Measurements from ENCODE around the gene TTC33.
A peak's percentile ranks its signal among the peaks of the same experiment; 100 is the strongest.
"Not testable (repeated sequence)": the region's sequence is repeated elsewhere in the genome, so short reads cannot be mapped to it uniquely, and the experiment has no call there.

Gene TTC33

DNA sequence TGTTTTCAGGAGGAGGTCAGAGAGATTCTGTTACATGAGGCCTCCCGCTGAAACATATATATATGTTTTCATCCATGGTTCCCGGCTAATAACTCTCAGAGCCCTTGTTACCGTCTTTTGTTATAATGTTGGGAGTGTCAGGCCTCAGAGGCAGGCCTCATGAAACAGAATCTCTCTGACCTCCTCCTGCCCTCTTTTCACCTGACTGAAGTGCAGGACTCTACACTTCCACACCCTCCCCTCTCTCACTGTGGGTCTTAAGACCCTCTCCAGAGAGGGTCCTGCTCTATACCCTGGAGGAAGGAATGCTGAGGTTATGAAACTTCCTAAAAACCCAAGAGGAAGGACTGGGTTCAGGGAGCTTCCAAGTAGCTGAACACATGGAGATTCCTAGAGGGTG, 104.6 kb downstream of the TTC33 start:
- DNase-seq, result no peak

DNA sequence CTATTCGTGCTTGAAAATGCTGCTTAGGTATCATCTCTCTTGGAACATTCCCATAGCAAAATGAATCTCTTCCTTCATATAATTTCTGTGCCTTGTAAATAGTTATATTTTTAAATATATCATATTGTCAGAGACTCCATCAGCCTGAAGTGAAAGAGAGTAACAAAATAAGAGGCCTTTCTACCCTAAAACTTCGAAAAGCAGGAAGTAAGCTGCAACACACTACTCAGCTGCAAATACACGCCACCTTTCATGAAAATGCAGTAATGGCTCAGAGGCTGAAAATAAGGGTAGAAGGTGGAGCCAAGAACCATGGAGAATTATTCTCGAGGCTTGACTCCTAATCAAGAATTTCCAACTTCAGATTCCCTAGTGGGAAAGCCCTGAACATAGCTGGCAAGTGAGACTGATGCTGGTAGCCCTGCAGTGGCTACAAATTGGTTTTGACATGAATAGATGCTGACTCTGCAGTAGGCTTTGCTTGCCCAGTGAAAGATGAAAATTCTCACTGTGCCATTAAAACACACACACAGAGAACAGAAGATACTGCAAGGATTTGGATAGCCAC, 106.2 kb downstream of the TTC33 start:
- DNase-seq, result no peak

DNA sequence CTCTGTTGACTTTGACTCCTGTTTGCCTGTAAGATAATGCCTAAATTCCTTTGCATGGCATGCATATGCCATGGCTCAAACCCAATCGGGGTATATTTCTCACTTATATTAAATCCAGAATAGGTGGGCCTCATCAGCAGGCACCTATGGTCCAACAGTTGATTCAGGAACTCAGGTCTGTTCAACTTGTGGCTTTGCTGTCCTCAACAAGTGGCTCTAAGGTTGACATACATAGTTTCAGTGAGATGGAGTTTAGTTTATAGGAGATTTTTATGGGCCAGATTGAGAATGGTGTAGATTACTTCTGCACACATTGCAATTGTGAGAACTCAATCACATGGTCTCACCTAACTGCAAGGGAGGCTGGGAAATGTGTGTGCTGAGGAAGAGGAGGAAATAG, 107.6 kb downstream of the TTC33 start:
- no peak for DNase-seq

DNA sequence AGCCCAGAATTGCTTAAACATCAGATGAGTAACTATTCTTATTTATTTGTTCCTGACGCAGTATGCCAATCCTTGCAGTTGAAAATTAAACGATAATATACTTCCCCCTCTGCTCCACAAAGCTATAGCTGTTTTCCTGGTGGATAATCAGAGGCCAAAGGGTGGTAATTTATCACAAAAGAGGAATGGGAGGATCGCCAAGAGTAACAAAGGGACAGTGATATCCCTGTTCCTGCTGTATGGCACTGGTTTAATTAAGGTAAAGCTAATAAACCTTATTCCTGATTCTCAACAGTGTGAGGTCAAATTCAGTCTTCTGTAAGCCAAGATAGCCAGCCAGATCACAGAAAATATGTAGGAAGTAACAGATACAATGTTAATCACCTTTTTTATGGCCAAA, 109.5 kb downstream of the TTC33 start:
- DNase-seq, result no peak

DNA sequence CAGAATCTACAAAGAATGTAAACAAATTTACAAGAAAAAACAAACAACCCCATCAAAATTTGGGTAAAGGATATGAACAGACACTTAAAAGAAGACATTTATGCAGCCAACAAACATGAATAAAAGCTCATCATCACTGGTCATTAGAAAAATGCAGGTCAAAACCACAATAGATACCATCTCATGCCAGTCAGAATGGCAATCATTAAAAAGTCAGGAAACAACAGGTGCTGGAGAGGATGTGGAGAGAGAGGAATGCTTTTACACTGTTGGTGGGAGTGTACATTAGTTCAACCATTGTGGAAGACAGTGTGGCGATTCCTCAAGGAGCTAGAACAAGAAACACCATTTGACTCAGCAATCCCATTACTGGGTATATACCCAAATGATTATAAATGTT, 116.2 kb downstream of the TTC33 start:
- not testable (repeated sequence) for DNase-seq

DNA sequence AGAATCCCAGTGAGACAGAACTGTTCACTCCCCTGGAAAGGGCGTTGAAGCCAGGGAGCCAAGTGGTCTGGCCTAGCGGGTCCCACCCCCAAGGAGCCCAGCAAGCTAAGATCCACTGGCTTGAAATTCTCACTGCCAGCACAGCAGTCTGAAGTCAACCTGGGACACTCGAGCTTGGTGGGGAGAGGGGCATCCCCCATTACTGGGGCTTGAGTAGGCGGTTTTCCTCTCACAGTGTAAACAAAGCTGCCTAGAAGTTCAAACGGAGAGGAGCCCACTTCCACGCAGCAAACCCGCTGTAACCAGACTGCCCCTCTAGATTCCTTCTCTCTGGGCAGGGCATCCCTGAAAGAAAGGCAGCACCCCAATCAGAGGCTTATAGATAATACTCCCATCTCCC, 121.2 kb downstream of the TTC33 start:
- no peak for DNase-seq

DNA sequence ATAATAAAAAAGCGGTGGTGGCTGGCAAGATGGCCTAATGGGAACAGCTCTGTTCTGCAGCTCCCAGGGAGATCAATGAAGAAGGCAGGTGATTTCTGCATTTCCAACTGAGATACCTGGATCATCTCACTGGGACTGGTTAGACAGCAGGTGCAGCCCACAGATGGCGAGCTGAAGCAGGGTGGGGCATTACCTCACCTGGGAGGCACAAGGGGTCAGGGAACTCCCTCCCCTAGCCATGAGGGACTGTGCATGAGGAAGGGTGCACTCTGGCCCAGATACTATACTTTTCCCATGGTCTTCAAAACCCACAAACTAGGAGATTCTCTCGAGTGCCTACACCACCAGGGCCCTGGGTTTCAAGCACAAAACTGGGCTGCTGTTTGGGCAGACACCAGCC, 121.6 kb downstream of the TTC33 start:
- no peak for DNase-seq

DNA sequence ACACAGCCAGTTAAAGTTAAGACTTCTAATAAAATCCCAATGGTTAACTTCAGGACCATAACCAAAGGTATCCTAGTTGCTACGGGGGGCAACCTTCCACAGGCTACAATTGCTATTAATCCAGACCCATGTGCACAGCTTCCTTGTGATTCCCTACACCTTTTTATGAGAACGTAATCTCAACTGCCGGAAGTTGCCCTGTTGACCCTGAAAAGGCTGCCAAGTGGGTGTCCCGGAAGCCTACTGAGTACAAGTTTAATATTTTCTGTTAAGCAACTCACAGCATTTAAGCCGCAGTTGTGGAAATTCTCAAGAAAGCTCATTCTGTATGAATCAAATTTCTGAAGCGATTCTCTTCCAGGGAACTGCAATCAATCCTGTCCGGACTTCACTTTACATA, 124.5 kb downstream of the TTC33 start:
- DNase-seq, result no peak

DNA sequence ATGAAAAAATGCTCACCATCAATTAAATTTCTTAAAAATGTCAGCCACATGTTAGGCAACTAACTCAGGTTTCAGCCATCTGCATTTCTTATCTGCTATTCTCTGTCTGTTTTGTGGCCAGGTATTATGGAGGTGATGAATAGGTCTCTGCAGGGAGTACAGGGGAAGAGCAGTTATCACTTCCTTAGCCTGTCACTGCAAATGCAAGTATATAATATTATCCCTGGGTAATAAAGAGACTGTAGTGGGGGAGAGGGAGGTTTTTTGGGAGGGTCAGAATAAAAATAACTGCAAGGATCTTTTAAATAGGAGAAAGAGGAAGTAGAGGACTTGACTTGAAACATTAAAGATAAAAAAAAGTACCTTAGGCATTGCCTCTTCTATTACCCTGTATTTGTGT, 125.6 kb downstream of the TTC33 start:
- no peak for DNase-seq

DNA sequence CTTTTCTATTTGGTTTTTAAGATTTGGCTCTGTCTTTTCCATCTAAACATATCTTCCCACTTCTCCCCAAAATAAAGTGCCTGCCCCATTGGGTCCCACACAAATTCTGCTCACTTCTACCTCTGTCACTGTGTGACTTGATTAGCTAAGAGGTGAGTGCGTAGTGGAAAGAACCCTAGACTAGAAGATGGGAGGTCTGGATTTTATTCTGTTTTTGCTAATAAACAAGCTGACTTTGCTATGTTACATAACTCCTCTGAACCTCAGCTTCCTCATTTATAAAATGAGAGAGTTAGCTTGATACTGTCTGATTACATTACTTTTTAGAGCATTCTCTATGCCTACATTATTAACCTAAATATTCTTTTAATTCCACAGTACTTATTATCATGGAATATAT, 127.4 kb downstream of the TTC33 start:
- no peak for DNase-seq

DNA sequence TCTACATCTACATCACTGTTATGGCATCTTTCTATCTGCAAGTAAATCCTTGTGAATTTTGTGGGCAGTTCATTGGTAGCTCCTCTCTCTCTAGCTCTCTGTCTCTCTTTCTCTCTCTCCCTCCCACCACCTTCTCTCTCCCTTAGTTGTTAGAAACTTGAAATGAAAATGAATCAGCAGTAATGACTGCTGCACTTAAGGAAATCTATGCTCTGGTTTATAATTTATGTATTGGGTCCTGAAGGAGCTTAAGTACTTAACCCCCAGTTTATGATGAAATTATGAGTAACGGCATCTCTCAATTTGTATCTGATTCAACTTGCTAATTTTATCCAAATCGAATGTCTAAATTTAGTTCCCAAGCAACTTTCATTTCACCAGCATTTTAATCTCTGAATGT, 128.1 kb downstream of the TTC33 start:
- peak; percentile 55 for DNase-seq

DNA sequence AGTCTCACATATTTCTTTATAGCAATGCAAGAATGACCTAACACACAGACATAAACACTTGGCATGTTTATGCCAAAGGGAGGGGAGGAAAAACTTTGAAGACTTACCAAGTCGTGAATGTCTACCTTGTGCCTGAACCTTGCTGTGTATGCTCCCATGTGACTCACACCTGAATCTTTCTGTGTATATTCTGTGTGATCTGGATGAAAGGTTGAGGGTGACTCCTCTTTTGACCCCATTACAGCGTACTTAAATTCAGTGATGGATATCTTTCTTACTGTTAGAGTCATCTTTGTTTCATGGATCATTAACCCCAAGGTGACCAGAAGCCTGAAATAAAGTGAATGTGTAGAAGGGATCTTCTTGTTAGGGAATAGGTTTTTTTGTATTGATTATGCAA, 129.0 kb downstream of the TTC33 start:
- no peak for DNase-seq

DNA sequence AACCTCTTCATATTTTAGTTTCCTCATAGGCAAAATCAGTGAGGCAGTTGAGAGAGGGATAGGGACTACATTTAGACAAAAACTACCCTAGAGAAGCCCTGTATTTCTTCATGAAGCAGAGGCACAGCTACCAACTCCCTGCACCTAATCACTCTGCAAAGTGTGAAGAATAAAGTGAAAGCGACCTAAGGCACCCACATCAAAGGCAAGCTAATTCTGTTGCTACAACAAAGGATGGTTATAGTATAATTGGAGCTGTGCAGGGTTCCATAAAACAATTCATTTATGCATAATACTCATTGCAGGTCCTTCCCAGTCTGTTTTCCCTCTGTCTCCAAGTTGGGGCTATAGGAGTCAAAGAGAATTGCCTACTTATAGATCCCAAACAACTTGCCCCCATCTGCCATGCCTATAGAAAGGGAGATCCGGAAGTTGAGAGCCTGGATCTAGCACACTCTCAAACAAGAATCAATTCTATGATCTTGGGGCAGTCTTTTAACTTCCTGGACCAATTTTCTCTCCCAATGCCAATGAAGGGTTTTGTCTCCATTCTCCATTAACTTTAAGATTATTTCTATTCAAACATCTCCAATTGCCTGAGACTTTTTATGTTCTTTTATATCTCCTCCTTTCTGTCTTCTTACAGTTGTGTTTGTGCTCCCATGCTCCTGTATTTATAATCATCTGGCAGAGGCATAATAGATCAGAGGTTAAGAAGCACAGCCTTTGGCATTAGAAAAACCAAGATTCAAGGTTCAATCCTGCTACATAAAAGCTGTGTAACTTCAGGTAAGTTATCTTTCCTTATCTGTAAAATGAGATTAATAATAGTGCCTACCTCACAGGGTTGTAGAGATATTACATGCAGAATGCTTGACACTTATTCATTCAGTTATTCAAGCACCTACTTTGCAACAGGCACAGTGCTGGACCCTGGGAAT, 132.0 kb downstream of the TTC33 start:
- no peak for DNase-seq

DNA sequence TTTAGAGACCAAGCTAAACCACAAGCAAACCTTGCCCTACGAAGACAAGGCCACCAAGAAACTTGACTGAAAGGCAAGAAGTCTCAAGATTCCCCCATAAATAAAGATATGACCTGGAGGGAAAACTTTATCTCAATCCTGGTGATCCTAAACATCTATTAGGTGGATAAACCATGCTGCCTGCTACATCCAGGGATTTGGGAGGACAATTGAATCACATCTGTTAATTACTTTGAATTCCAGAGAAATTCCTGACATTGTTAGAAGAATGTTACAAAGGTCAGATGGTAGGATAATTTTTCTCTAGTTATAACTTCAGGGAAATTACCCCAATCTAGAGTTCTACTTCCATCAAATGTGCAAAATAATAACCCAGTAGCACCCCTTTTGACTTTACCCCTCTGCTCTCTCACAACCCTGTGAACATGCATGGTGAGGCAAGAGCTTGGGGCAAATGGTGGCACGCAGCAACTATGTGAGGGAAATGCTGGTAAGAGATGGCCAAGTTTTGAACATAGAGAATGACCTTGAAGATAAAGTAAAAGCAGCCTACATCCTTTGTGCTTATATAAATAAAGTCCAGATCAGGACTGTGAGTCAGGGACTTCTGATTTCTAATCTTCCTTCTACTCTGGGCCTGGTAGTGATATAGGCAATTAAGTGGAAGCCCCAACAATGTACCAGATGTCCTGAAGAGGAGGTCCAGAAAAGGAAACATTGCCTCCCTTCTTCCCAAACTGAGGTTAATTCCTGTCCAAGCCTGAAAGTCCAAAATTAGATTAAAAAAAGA, 133.1 kb downstream of the TTC33 start:
- DNase-seq, result no peak

DNA sequence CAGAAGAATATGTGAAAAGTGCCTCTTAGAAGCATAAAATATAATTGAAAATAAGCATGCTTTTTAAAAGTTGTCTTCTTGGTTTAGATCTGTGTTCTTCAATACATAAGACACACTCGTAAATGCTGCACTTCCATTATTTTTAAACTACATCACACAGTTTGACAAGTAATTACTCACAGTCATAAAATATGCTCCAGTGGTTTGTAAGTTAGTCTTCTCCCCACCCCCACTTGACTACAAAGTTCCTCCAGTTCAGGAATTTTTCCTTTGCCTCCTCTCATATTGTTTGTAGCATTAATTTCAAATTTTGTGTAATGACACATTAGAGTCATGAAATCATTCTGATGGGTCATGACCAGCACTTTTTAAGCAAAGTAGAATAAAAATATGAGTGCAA, 136.3 kb downstream of the TTC33 start:
- DNase-seq, result peak; percentile 50

DNA sequence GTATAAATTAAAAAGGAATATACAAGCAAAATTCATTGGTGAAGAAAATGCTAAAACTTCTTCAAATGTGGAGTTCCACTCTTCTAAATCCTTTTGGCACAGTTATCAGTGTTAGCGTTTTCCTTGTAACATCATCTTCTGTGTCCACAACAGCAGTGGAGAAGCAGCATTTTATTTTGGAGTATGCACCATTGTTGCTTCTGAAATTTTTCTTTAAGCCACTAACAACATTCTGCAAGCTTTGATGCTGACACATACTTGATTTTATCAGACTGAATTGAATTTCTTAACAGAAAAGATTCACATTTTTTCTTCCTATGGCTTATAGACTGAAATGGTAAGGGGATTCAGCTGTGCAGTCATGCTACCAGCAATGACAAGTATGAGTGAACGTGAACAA, 136.8 kb downstream of the TTC33 start:
- peak; percentile 27 for DNase-seq

DNA sequence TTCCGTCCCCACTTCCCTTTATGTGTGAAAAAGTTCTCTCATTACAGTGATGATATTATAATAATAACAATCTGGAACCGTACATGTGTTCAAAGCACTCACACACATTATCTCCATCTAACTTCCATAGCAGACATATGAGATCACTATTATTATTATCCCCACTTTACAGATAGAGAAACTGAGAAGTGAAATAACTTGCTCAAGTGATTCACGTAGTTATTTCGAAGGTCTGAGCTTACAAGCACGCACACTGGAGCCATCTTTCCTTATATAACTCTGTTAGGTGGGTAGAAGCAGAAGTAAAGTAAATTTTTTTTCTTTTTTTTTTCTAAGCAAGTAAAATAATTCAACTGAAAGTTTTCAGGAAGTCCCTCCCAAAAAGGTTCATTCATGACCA, 139.0 kb downstream of the TTC33 start:
- DNase-seq, result no peak

DNA sequence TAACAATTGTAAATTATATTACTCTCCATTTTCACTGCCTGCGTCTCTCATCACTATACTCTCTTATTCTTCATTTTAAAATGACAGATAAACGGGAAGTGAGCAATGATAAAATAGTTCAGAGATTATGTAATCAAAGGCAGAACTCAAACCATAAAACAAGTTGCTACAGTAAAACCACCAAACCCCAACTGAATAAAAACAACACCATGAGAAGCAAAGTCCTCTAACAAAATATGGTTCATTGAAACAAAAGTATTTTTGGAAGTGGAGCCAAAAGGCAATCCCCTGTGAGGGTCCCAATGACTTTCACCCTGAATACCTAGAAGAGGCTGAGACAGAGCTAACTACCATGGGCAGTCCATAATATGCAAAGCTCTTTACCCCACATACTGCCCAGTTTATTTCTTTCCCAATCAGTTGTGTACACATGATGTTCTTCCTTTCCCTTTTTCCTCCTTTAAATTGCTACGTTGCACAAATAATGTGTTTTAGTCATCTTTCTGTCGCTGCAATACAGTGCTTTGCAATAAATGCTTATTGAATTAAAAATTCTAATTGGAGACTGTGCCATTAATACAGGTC, 140.1 kb downstream of the TTC33 start:
- DNase-seq, result peak; percentile 17

DNA sequence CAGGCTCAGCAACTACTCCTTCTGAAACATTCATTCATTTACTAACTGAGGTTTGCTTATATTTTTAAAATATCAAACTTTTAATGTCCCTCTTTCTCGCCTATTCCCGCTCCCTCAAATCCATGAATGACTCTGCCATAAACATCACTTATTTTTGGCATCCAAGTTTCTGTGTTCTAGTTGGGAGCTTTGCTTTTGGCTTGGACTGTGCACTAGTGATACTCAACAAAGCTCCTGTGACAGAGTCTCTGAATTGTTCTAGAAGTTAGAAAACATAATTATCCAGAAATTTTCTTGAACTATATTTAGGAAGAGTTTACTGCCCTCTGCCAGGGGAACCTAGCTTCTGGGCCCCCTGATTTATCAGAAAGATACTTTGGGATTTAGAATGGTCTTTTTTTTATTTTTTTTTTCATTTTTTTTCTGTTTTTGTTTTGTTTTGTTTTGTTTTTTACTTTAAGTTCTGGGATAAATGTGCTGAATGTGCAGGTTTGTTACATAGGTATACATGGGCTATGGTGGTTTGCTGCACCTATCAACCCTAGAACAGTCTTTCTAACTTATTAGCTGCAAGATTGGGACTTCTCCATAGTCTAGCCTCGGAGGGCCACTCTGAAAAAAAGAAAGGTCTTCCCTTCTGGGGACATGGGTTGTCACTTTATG, 140.7 kb downstream of the TTC33 start:
- DNase-seq, result no peak

DNA sequence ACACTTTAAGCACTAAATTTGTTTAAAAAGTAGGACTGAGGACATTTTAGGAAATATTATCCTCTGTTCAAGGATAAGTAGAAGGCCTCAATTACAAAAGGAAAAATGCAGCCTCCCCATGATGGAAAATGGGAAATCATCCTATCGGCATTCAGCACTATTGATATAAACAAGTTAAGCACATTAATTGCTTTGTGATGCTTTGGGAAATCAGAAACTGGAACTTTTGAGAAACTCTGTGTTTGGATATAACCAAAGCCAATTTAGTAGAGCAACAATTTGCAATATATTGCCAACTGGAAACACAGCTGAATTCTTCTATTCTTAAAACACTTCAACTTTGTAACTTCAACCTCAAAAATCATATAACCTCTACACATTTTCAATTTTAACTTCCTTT, 141.3 kb downstream of the TTC33 start:
- DNase-seq, result no peak

DNA sequence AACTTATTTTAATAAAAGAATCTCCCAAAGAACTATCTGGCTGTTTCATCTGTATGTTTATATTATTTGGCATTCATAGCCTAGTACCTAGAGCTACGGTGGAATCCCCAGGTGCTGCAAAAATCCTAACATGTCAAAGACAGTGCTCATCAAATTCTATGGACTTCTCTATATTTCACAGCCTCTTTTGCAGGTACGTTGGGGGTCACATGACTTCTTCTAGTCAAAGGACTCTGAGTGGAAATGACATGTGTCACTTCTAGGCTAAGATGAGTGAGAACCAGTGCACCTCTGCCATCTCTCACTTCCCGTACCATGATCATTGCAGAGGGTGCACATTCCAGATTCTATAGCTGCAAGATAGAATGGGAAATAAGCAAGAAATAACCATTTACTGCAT, 148.6 kb downstream of the TTC33 start:
- DNase-seq, result no peak

DNA sequence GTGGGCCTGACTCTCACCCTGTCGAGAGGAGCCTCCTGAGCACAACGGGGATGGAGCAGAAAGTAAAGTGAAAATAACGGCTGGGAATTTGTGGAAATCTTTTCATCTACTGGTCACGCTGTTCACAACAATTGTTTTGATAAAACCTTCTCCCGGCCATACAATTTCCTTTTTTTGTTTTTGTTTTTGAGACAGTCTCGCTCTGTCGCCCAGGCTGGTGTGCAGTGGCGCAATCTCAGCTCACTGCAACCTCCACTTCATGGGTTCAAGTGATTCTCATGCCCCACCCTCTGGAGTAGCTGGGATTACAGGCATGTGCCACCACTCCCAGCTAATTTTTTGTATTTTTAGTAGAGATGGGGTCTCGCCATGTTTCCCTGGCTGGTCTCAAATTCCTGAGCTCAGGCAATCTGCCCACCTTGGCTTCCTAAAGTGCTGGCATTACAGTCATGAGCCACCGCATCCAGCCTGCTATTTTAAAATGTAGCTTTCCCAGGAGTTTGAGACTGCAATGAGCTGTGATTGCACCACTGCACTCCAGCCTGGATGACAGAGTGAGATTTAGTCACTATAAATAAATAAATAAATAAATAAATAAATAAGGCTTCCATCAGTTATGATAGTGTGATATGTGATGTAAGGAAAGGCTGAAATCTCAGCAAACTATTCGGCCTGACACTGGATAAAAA, 149.5 kb downstream of the TTC33 start:
- no peak for DNase-seq
